ENCODE data around the gene NCAM1. TPM values are rescaled to one million over a fixed set of nuclear protein-coding genes. Genes with fewer than 3 reads are reported as not detected.

NCAM1 gene
- total RNA-seq, 2 donors from 2014 or later, result 42.0 to 69.2 TPM

GRCh38 chr11:113065330-113065729 is 104.1 kb downstream of the NCAM1 start:
- Histone ChIP-seq H3K4me1 (ENCODE audit: control insufficient read depth in 1 of 2, low read depth in 2 of 2) (no peaks in the 10 kb centered on the region), H3K36me3 (no peaks in the 10 kb centered on the region), H3K4me3 (no peak overlapping the region), H3K9me3 (no peaks in the 10 kb centered on the region), H3K27me3 (replicated peaks; ENCODE audit: insufficient read depth) (no peaks in the 10 kb centered on the region), H3K27ac (no peak overlapping the region)
- DNase-seq (ENCODE audit: low spot score) (no peak), ATAC-seq (ENCODE audit: insufficient number of reproducible peaks, low FRiP score, low read depth) (no peak)
- TF ChIP-seq CTCF (IDR thresholded peaks at IDR 0.05), result no peak

- peaks cover 7 to 11% of the 10 kb centered on the region in 2 donors for H3K4me1 ChIP-seq (ENCODE audit: control insufficient read depth in 1 of 2, low read depth in 2 of 2)
- TF ChIP-seq CTCF (IDR thresholded peaks at IDR 0.05), result no peak
- H3K27me3 ChIP-seq (replicated peaks; ENCODE audit: insufficient read depth), result no peaks in the 10 kb centered on the region
- ATAC-seq (ENCODE audit: insufficient number of reproducible peaks, low FRiP score, low read depth) (no peak), DNase-seq (ENCODE audit: low spot score) (no peak)
- no peak overlapping the region for H3K27ac ChIP-seq
- H3K9me3 ChIP-seq, result no peaks in the 10 kb centered on the region
- H3K4me3 ChIP-seq, result no peak overlapping the region
- H3K36me3 ChIP-seq, result no peaks in the 10 kb centered on the region
Measured at GRCh38 chr11:113072237-113072858, 111.1 kb downstream of the NCAM1 start.

DNA sequence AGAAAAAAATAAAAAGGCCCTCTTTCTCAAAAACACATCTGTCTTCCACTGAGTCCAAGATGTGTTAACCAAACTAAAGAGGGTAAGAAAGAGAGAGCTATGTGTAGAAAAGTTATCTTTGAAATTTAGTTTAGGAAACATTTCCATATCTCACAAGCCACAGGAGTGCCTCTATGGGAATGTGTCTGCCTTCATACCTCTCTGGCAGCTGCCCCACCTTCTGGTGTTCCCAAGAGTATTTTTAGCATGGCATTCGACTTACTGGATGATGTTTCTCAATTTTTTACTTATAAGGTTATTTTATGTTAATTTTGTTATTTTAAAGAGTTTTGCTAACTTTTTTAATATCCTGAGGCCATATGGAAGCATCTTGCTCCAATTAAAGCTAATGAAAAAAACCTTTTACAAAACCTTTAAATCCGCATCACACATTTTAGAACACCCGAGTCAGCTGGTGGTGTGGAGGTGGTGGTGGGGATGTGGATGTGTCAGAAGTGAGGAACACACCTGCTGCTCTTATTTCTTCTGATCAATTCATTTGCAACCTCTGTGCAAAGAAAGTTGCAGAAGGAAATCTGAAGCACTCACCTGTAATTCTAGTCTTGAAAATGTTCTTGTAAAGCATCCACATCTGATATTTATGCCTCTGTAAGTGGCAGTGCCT is 112.2 kb downstream of the NCAM1 start:
- no peaks in the 10 kb centered on the region for H3K27me3 ChIP-seq (replicated peaks; ENCODE audit: insufficient read depth)
- TF ChIP-seq CTCF (IDR thresholded peaks at IDR 0.05), result no peak
- DNase-seq (ENCODE audit: low spot score) (no peak), ATAC-seq (ENCODE audit: insufficient number of reproducible peaks, low FRiP score, low read depth) (no peak)
- H3K4me3 ChIP-seq, result no peak overlapping the region
- H3K27ac ChIP-seq, result no peak overlapping the region
- no peaks in the 10 kb centered on the region for H3K36me3 ChIP-seq
- no peaks in the 10 kb centered on the region for H3K9me3 ChIP-seq
- H3K4me1 ChIP-seq (ENCODE audit: control insufficient read depth in 1 of 2, low read depth in 2 of 2), result peaks cover 7 to 11% of the 10 kb centered on the region in 2 donors

DNA sequence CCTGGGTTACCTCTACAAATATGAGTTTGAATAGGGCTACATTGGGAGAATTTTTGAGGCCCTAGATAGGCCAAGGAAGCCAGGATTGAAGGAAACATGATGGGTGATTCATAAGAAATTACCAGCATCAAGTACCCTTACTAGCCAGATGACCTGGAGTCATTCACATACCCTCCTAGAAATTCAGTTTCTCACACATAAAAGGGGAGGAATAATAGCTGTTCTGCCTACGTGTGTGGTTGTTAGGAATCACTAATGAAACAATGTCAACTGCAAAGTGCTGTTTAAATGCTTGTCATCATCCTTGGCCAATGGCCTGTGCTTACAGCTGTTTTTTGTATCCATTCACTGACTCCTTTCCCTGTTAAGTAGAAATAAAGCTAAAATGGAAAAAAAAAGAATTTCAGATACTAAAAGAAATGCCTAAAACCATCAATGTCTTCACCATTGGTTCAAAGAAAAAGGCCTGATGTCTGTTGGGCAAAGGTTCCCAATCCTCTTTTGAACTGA is 114.4 kb downstream of the NCAM1 start:
- H3K27ac ChIP-seq, result no peak overlapping the region
- no peak for TF ChIP-seq CTCF (IDR thresholded peaks at IDR 0.05)
- H3K9me3 ChIP-seq, result no peaks in the 10 kb centered on the region
- H3K4me1 ChIP-seq (ENCODE audit: control insufficient read depth in 1 of 2, low read depth in 2 of 2), result peaks cover 7 to 11% of the 10 kb centered on the region in 2 donors
- no peaks in the 10 kb centered on the region for H3K27me3 ChIP-seq (replicated peaks; ENCODE audit: insufficient read depth)
- no peaks in the 10 kb centered on the region for H3K36me3 ChIP-seq
- ATAC-seq (ENCODE audit: insufficient number of reproducible peaks, low FRiP score, low read depth) (no peak), DNase-seq (ENCODE audit: low spot score) (no peak)
- H3K4me3 ChIP-seq, result no peak overlapping the region

GRCh38 chr11:113077379-113077778 is 116.2 kb downstream of the NCAM1 start:
- no peaks in the 10 kb centered on the region for H3K27me3 ChIP-seq (replicated peaks; ENCODE audit: insufficient read depth)
- H3K4me1 ChIP-seq (ENCODE audit: control insufficient read depth in 1 of 2, low read depth in 2 of 2), result peaks cover 7 to 11% of the 10 kb centered on the region in 2 donors
- DNase-seq (ENCODE audit: low spot score) (no peak), ATAC-seq (ENCODE audit: insufficient number of reproducible peaks, low FRiP score, low read depth) (no peak)
- H3K4me3 ChIP-seq, result no peak overlapping the region
- no peak overlapping the region for H3K27ac ChIP-seq
- H3K9me3 ChIP-seq, result no peaks in the 10 kb centered on the region
- no peak for TF ChIP-seq CTCF (IDR thresholded peaks at IDR 0.05)
- H3K36me3 ChIP-seq, result no peaks in the 10 kb centered on the region

Data from thoracic aorta (tissue), 2 donors.